A549 (cell line): ENCODE results near the gene CXCL14.

ENCODE experiments used
- BHLHE40 ChIP-seq: IDR thresholded peaks from 2 replicates; pipeline ENCODE4 v1.6.1; 2012; ENCODE audit warnings: low read depth, low read length, inconsistent platforms
- CBX2 ChIP-seq: fragments of 200-600 bp; sonication (generic); IDR thresholded peaks from 2 replicates; pipeline ENCODE4 v1.6.1; 2016; ENCODE audit warnings: low read depth, mild to moderate bottlenecking, borderline replicate concordance
- CHD2 ChIP-seq: fragments of 150-350 bp; IDR thresholded peaks from 2 replicates; pipeline ENCODE4 v1.6.1; 2014; ENCODE audit warnings: low read length; ENCODE audit not compliant: partially characterized antibody
- CTCF ChIP-seq: fragments of >200 bp; sonication (Bioruptor Twin); formaldehyde crosslinking; IDR thresholded peaks from 3 replicates; pipeline ENCODE4 v1.5.1; 2016
- EP300 ChIP-seq, 2 experiments: fragments of >200 bp; sonication (Bioruptor Twin); formaldehyde crosslinking; IDR thresholded peaks; 2 replicates in 1 of 2; 3 replicates in 1 of 2; pipeline ENCODE4 v1.6.1; 2016 to 2017
- KDM5A ChIP-seq: fragments of 200-600 bp; sonication (generic); IDR thresholded peaks from 2 replicates; pipeline ENCODE4 v1.6.1; 2016; ENCODE audit warnings: antibody characterized with exemption, mild to moderate bottlenecking
- MAZ ChIP-seq: fragments of 150-350 bp; IDR thresholded peaks from 2 replicates; pipeline ENCODE4 v1.6.1; 2014; ENCODE audit warnings: antibody characterized with exemption, low read depth, low read length, borderline replicate concordance
- PHF8 ChIP-seq: fragments of 200-600 bp; sonication (generic); IDR thresholded peaks from 2 replicates; pipeline ENCODE4 v1.6.1; 2016; ENCODE audit warnings: low read depth, mild to moderate bottlenecking, antibody characterized with exemption, moderate library complexity, borderline replicate concordance
- POLR2A ChIP-seq: IDR thresholded peaks from 2 replicates; pipeline ENCODE4 v1.6.1; 2012; ENCODE audit warnings: mild to moderate bottlenecking, low read length
- USF2 ChIP-seq: fragments of 450-650 bp; IDR thresholded peaks from 2 replicates; pipeline ENCODE4 v1.6.1; 2014; ENCODE audit warnings: antibody characterized with exemption
- ZFP36 ChIP-seq: fragments of 450-650 bp; IDR thresholded peaks from 2 replicates; pipeline ENCODE4 v1.6.1; 2014; ENCODE audit warnings: borderline replicate concordance; ENCODE audit not compliant: partially characterized antibody

- no peak for TF ChIP-seq CTCF
- TF ChIP-seq MAZ = no peak
- no peak for TF ChIP-seq KDM5A
- TF ChIP-seq CHD2 = no peak
- no peak for TF ChIP-seq ZFP36
- TF ChIP-seq POLR2A = no peak
- no peak for TF ChIP-seq USF2
- TF ChIP-seq PHF8 = no peak
- TF ChIP-seq CBX2 = no peak
- no peak for TF ChIP-seq BHLHE40
- TF ChIP-seq EP300 (IDR thresholded peaks at IDR 0.05) = no peak
Measured at GRCh38 chr5:135533334-135533733, 45.5 kb downstream of the CXCL14 start.
